GM20000 (cell line): ENCODE data around the gene NHEJ1.

Experiments
- DNase-seq: peaks from one replicate; pipeline ENCODE4 v3.0.0; 2012; ENCODE audit warnings: low spot score
- CTCF ChIP-seq: IDR thresholded peaks from 2 replicates; pipeline ENCODE4 v1.5.1; 2012; ENCODE audit warnings: mild to moderate bottlenecking, control low read depth; ENCODE audit errors: extremely low read depth, missing control alignments

Gene NHEJ1

GRCh38 chr2:219087848-219088247 lies 72.8 kb downstream of the NHEJ1 start:
- no peak for DNase-seq
- TF ChIP-seq CTCF: no peak

- TF ChIP-seq CTCF: no peak
- no peak for DNase-seq
Measured at GRCh38 chr2:219087361-219087760, 73.3 kb downstream of the NHEJ1 start.

GRCh38 chr2:219086196-219086595 lies 74.4 kb downstream of the NHEJ1 start:
- no peak for DNase-seq
- TF ChIP-seq CTCF: no peak

GRCh38 chr2:219084791-219085190 lies 75.8 kb downstream of the NHEJ1 start:
- DNase-seq: no peak
- no peak for TF ChIP-seq CTCF

GRCh38 chr2:219082332-219082958 lies 78.2 kb downstream of the NHEJ1 start:
- DNase-seq: no peak
- no peak for TF ChIP-seq CTCF

GRCh38 chr2:219081701-219082331 lies 78.8 kb downstream of the NHEJ1 start:
- no peak for DNase-seq
- no peak for TF ChIP-seq CTCF

GRCh38 chr2:219081096-219081495 lies 79.5 kb downstream of the NHEJ1 start:
- no peak for TF ChIP-seq CTCF
- no peak for DNase-seq
